GM23338 (cell line): ENCODE data around the gene ARHGEF10L. TPM values are rescaled to one million over a fixed set of nuclear protein-coding genes. Genes with fewer than 3 reads are reported as not detected.

Experiments used
- ATAC-seq: fragments of 200-7000 bp; cut with Tn5 transposase; 3 replicates; pipeline ENCODE4 v1.9.1; 2020
- DNase-seq: peaks from one replicate; pipeline ENCODE4 v3.0.0-alpha.2; 2015; ENCODE audit warnings: low spot score
- H2AFZ ChIP-seq: fragments of 200-600 bp; sonication (generic); 2 replicates; pipeline ENCODE4 v1.8.0; 2016; ENCODE audit warnings: antibody characterized with exemption, mild to moderate bottlenecking, moderate library complexity
- H3F3A ChIP-seq: fragments of 200-600 bp; sonication (generic); replicated peaks from 2 replicates; pipeline ENCODE4 v1.8.0; 2017; ENCODE audit warnings: antibody characterized with exemption, mixed run types, low read depth
- H3K27ac ChIP-seq: fragments of 200-600 bp; sonication (generic); 2 replicates; pipeline ENCODE4 v1.6.1; 2016; ENCODE audit warnings: low read depth
- H3K27me3 ChIP-seq: fragments of 200-600 bp; sonication (generic); 2 replicates; pipeline ENCODE4 v1.8.0; 2016; ENCODE audit warnings: mild to moderate bottlenecking, mixed run types, moderate library complexity; ENCODE audit not compliant: insufficient read depth
- H3K36me3 ChIP-seq: fragments of 200-600 bp; sonication (generic); 2 replicates; pipeline ENCODE4 v1.8.0; 2016; ENCODE audit warnings: mild to moderate bottlenecking; ENCODE audit not compliant: insufficient read depth
- H3K4me1 ChIP-seq: fragments of 200-600 bp; sonication (generic); 2 replicates; pipeline ENCODE4 v1.8.0; 2016; ENCODE audit warnings: mild to moderate bottlenecking, moderate library complexity; ENCODE audit not compliant: insufficient read depth
- H3K4me2 ChIP-seq: fragments of 200-600 bp; sonication (generic); 2 replicates; pipeline ENCODE4 v1.7.1; 2017; ENCODE audit warnings: mixed run types
- H3K4me3 ChIP-seq: fragments of 200-600 bp; sonication (generic); 2 replicates; pipeline ENCODE4 v1.6.1; 2016; ENCODE audit warnings: mixed run types
- H3K79me2 ChIP-seq: fragments of 200-600 bp; sonication (generic); replicated peaks from 2 replicates; pipeline ENCODE4 v1.8.0; 2017; ENCODE audit warnings: mild to moderate bottlenecking; ENCODE audit not compliant: insufficient read depth
- H3K9me2 ChIP-seq: fragments of 200-600 bp; sonication (generic); 2 replicates; pipeline ENCODE4 v1.8.0; 2017; ENCODE audit not compliant: insufficient read depth
- H4K20me1 ChIP-seq: fragments of 200-600 bp; sonication (generic); replicated peaks from 2 replicates; pipeline ENCODE4 v1.8.0; 2017; ENCODE audit warnings: mild to moderate bottlenecking; ENCODE audit not compliant: insufficient read depth
- H3K27ac Mint-ChIP-seq: 2 replicates; pipeline ENCODE4 v1.8.0; 2020; ENCODE audit warnings: inconsistent platforms, mild to moderate bottlenecking, moderate library complexity, mixed read lengths
- H3K27me3 Mint-ChIP-seq: 3 replicates; pipeline ENCODE4 v1.8.0; 2022; ENCODE audit warnings: low read depth, mild to moderate bottlenecking, moderate library complexity, mixed read lengths, inconsistent platforms; ENCODE audit not compliant: insufficient read depth, poor library complexity
- H3K36me3 Mint-ChIP-seq: 3 replicates; pipeline ENCODE4 v1.8.0; 2021; ENCODE audit warnings: low read depth, mild to moderate bottlenecking, inconsistent platforms, moderate library complexity, mixed read lengths
- H3K4me1 Mint-ChIP-seq: 3 replicates; pipeline ENCODE4 v1.8.0; 2020; ENCODE audit warnings: mild to moderate bottlenecking, inconsistent platforms, mixed read lengths
- H3K4me3 Mint-ChIP-seq: 3 replicates; pipeline ENCODE4 v1.8.0; 2021; ENCODE audit warnings: moderate library complexity, mild to moderate bottlenecking, inconsistent platforms, mixed read lengths
- H3K9me3 Mint-ChIP-seq: 3 replicates; pipeline ENCODE4 v1.8.0; 2020; ENCODE audit warnings: moderate library complexity, mild to moderate bottlenecking, inconsistent platforms, mixed read lengths
- CREB1 ChIP-seq: fragments of 250-450 bp; sonication (Bioruptor Pico); IDR thresholded peaks from 2 replicates; pipeline ENCODE4 v1.5.0; 2020; ENCODE audit warnings: low read depth, mild to moderate bottlenecking, moderate library complexity
- JUNB ChIP-seq: IDR thresholded peaks from one replicate; pipeline ENCODE4 v1.6.1; 2016; ENCODE audit warnings: antibody characterized with exemption; ENCODE audit not compliant: unreplicated experiment
- NANOG ChIP-seq: IDR thresholded peaks from 2 replicates; pipeline ENCODE4 v1.6.1; 2016; ENCODE audit warnings: antibody characterized with exemption, borderline replicate concordance
- ZNF331 ChIP-seq: fragments of 250-450 bp; sonication (Bioruptor Pico); IDR thresholded peaks from 2 replicates; pipeline ENCODE4 v1.5.0; 2020; ENCODE audit warnings: low read depth, mild to moderate bottlenecking, moderate library complexity
- polyA plus RNA-seq: library from polyadenylated mRNA; unstranded; fragments of >200 nt; fragmentation: Nextera tagmentation; extraction: Ambion mirVana; gene quantifications from 2 replicates; pipeline ENCODE4 v1.2.1, GENCODE V29; 2016
- total RNA-seq: library from RNA; depleted of rRNA; stranded (reverse); fragments of >200 nt; shearing (Covaris generic); gene quantifications from 2 replicates; pipeline ENCODE4 v1.2.3, GENCODE V29; 2014
- TF ChIP-seq, protein P1 (sequence below): IDR thresholded peaks from one replicate; pipeline ENCODE4 v1.6.1; 2018; ENCODE audit warnings: antibody characterized with exemption; ENCODE audit not compliant: unreplicated experiment
- TF ChIP-seq, protein P2 (sequence below), 2 experiments: fragments of 200-600 bp in 1 of 2; sonication (generic) in 1 of 2; conservative IDR thresholded peaks; 2 replicates each; pipeline versions ENCODE4 v1.5.1 to v1.6.1; 2016 to 2017; ENCODE audit warnings: antibody characterized with exemption in 2 of 2, low read depth in 2 of 2, mild to moderate bottlenecking in 2 of 2, moderate library complexity in 1 of 2
- TF ChIP-seq, protein P3 (sequence below): fragments of 250-450 bp; sonication (Bioruptor Pico); IDR thresholded peaks from 2 replicates; pipeline ENCODE4 v1.5.0; 2020; ENCODE audit warnings: mild to moderate bottlenecking, moderate library complexity
- TF ChIP-seq, protein P4 (sequence below): IDR thresholded peaks from 2 replicates; pipeline ENCODE4 v1.6.1; 2016; ENCODE audit warnings: antibody characterized with exemption

ARHGEF10L gene
- total and polyA plus RNA-seq, 2 experiments from 2014 or later = 12.1 to 46.8 TPM

- TF ChIP-seq, protein P1, sequence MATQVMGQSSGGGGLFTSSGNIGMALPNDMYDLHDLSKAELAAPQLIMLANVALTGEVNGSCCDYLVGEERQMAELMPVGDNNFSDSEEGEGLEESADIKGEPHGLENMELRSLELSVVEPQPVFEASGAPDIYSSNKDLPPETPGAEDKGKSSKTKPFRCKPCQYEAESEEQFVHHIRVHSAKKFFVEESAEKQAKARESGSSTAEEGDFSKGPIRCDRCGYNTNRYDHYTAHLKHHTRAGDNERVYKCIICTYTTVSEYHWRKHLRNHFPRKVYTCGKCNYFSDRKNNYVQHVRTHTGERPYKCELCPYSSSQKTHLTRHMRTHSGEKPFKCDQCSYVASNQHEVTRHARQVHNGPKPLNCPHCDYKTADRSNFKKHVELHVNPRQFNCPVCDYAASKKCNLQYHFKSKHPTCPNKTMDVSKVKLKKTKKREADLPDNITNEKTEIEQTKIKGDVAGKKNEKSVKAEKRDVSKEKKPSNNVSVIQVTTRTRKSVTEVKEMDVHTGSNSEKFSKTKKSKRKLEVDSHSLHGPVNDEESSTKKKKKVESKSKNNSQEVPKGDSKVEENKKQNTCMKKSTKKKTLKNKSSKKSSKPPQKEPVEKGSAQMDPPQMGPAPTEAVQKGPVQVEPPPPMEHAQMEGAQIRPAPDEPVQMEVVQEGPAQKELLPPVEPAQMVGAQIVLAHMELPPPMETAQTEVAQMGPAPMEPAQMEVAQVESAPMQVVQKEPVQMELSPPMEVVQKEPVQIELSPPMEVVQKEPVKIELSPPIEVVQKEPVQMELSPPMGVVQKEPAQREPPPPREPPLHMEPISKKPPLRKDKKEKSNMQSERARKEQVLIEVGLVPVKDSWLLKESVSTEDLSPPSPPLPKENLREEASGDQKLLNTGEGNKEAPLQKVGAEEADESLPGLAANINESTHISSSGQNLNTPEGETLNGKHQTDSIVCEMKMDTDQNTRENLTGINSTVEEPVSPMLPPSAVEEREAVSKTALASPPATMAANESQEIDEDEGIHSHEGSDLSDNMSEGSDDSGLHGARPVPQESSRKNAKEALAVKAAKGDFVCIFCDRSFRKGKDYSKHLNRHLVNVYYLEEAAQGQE = no peak
- TF ChIP-seq, protein P2, sequence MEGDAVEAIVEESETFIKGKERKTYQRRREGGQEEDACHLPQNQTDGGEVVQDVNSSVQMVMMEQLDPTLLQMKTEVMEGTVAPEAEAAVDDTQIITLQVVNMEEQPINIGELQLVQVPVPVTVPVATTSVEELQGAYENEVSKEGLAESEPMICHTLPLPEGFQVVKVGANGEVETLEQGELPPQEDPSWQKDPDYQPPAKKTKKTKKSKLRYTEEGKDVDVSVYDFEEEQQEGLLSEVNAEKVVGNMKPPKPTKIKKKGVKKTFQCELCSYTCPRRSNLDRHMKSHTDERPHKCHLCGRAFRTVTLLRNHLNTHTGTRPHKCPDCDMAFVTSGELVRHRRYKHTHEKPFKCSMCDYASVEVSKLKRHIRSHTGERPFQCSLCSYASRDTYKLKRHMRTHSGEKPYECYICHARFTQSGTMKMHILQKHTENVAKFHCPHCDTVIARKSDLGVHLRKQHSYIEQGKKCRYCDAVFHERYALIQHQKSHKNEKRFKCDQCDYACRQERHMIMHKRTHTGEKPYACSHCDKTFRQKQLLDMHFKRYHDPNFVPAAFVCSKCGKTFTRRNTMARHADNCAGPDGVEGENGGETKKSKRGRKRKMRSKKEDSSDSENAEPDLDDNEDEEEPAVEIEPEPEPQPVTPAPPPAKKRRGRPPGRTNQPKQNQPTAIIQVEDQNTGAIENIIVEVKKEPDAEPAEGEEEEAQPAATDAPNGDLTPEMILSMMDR (conservative IDR thresholded peaks at IDR 0.05; ENCODE audit: low read depth in 2 of 2) = no peak
Measured at GRCh38 chr1:17597651-17598050, 58.2 kb downstream of the ARHGEF10L start (continued).

DNA sequence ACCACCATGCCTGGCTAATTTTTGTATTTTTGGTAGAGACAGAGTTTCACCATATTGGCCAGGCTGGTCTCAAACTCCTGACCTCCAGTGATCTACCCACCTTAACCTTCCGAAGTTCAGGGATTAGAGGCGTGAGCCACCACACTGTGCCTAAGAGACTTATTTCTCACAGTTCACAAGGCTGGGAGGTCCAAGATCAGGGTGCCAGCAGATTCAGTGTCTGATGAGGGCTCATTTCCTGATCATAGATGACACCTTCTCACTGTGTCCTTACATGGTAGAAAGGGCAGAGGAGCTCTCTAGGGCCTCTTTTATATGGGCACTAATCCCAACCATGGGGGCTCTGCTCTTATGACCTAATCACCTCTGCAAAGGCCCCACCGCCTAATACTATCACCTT, 58.8 kb downstream of the ARHGEF10L start:
- peaks cover 6% of the 10 kb centered on the region for H3K36me3 Mint-ChIP-seq
- no peak overlapping the region for H3K4me3 Mint-ChIP-seq
- no peak overlapping the region for H3K27ac Mint-ChIP-seq
- no peaks in the 10 kb centered on the region for H3K27me3 ChIP-seq
- no peaks in the 10 kb centered on the region for H3K79me2 ChIP-seq
- H2AFZ ChIP-seq = no peak overlapping the region
- no peaks in the 10 kb centered on the region; the same call in 1 of the 2 replicates for H3K4me1 ChIP-seq
- peaks cover 28% of the 10 kb centered on the region for H3K4me1 Mint-ChIP-seq
- H3K9me2 ChIP-seq = no peaks in the 10 kb centered on the region
- H3K4me2 ChIP-seq = no peak overlapping the region
- no peak for DNase-seq
- ATAC-seq = no peak
- no peaks in the 10 kb centered on the region for H3K9me3 Mint-ChIP-seq
- H3K4me3 ChIP-seq = no peak overlapping the region
- peaks cover 3% of the 10 kb centered on the region; the same call in 1 of the 2 replicates for H3K36me3 ChIP-seq
- H4K20me1 ChIP-seq = no peaks in the 10 kb centered on the region; the same call in none of the 2 replicates
- H3K27ac ChIP-seq = 0 out of 2 replicates have a peak overlapping the region, but pooled peaks have one; percentile 45
- no peaks in the 10 kb centered on the region for H3F3A ChIP-seq
- H3K27me3 Mint-ChIP-seq = peaks cover 15% of the 10 kb centered on the region
- TF ChIP-seq CREB1 (no peak), NANOG (no peak), JUNB (no peak), ZNF331 (CRISPR knock-in tag) (no peak)
- TF ChIP-seq, protein P3, sequence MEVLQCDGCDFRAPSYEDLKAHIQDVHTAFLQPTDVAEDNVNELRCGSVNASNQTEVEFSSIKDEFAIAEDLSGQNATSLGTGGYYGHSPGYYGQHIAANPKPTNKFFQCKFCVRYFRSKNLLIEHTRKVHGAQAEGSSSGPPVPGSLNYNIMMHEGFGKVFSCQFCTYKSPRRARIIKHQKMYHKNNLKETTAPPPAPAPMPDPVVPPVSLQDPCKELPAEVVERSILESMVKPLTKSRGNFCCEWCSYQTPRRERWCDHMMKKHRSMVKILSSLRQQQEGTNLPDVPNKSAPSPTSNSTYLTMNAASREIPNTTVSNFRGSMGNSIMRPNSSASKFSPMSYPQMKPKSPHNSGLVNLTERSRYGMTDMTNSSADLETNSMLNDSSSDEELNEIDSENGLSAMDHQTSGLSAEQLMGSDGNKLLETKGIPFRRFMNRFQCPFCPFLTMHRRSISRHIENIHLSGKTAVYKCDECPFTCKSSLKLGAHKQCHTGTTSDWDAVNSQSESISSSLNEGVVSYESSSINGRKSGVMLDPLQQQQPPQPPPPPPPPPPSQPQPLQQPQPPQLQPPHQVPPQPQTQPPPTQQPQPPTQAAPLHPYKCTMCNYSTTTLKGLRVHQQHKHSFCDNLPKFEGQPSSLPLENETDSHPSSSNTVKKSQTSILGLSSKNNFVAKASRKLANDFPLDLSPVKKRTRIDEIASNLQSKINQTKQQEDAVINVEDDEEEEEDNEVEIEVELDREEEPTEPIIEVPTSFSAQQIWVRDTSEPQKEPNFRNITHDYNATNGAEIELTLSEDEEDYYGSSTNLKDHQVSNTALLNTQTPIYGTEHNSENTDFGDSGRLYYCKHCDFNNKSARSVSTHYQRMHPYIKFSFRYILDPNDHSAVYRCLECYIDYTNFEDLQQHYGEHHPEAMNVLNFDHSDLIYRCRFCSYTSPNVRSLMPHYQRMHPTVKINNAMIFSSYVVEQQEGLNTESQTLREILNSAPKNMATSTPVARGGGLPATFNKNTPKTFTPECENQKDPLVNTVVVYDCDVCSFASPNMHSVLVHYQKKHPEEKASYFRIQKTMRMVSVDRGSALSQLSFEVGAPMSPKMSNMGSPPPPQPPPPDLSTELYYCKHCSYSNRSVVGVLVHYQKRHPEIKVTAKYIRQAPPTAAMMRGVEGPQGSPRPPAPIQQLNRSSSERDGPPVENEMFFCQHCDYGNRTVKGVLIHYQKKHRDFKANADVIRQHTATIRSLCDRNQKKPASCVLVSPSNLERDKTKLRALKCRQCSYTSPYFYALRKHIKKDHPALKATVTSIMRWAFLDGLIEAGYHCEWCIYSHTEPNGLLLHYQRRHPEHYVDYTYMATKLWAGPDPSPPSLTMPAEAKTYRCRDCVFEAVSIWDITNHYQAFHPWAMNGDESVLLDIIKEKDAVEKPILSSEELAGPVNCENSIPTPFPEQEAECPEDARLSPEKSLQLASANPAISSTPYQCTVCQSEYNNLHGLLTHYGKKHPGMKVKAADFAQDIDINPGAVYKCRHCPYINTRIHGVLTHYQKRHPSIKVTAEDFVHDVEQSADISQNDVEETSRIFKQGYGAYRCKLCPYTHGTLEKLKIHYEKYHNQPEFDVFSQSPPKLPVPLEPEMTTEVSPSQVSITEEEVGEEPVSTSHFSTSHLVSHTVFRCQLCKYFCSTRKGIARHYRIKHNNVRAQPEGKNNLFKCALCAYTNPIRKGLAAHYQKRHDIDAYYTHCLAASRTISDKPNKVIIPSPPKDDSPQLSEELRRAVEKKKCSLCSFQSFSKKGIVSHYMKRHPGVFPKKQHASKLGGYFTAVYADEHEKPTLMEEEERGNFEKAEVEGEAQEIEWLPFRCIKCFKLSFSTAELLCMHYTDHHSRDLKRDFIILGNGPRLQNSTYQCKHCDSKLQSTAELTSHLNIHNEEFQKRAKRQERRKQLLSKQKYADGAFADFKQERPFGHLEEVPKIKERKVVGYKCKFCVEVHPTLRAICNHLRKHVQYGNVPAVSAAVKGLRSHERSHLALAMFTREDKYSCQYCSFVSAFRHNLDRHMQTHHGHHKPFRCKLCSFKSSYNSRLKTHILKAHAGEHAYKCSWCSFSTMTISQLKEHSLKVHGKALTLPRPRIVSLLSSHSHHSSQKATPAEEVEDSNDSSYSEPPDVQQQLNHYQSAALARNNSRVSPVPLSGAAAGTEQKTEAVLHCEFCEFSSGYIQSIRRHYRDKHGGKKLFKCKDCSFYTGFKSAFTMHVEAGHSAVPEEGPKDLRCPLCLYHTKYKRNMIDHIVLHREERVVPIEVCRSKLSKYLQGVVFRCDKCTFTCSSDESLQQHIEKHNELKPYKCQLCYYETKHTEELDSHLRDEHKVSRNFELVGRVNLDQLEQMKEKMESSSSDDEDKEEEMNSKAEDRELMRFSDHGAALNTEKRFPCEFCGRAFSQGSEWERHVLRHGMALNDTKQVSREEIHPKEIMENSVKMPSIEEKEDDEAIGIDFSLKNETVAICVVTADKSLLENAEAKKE = no peak
- TF ChIP-seq, protein P1 = no peak
- TF ChIP-seq, protein P4, sequence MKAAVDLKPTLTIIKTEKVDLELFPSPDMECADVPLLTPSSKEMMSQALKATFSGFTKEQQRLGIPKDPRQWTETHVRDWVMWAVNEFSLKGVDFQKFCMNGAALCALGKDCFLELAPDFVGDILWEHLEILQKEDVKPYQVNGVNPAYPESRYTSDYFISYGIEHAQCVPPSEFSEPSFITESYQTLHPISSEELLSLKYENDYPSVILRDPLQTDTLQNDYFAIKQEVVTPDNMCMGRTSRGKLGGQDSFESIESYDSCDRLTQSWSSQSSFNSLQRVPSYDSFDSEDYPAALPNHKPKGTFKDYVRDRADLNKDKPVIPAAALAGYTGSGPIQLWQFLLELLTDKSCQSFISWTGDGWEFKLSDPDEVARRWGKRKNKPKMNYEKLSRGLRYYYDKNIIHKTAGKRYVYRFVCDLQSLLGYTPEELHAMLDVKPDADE = no peak
